Endothelial cell of umbilical vein (primary cell): ENCODE results near the gene DCAF10. TPM values are rescaled to one million over a fixed set of nuclear protein-coding genes. Genes with fewer than 3 reads are reported as not detected.
A peak's percentile ranks its signal among the peaks of the same experiment; 100 is the strongest.

Experiments used
- BruUV-seq: library from RNA; stranded (reverse); fragments of 400-500 nt; replicated peaks from 2 replicates; lab custom pipeline; 2021; lab: Mats Ljungman, UMichigan
- CTCF ChIA-PET: fragments of 300-600, 350-600 bp; sonication (Branson Sonifier 250); formaldehyde crosslinking; loops from one replicate; lab custom pipeline; 2021; ENCODE audit warnings: antibody characterized with exemption, inconsistent platforms; lab: Charles Lee
- POLR2A ChIA-PET: fragments of 300-600, 350-600 bp; sonication (Branson Sonifier 250); formaldehyde crosslinking; loops from one replicate; lab custom pipeline; 2021; ENCODE audit warnings: antibody characterized with exemption, inconsistent platforms; lab: Charles Lee
- DNase-seq: peaks from one replicate; pipeline ENCODE4 v3.0.0-alpha.2; 2011; ENCODE audit warnings: low read depth, low spot score
- FAIRE-seq: peaks from 2 replicates; lab custom pipeline; 2011; peaks lifted over from hg19 to GRCh38; lab: Jason Lieb, UNC
- H2AFZ ChIP-seq: 2 replicates; pipeline ENCODE4 v1.6.0; 2012; ENCODE audit warnings: low read depth, low read length, control low read depth, inconsistent platforms
- H3K27ac ChIP-seq: 2 replicates; pipeline ENCODE4 v1.5.1; 2011; ENCODE audit warnings: low read depth, mild to moderate bottlenecking, control low read depth, low read length, moderate library complexity; ENCODE audit not compliant: insufficient read depth
- H3K27me3 ChIP-seq, 2 experiments: 2 replicates each; pipeline versions ENCODE4 v1.6.0 to v1.6.1; 2011; ENCODE audit warnings: low read length in 2 of 2, mixed read lengths in 1 of 2; ENCODE audit not compliant: control insufficient read depth in 2 of 2, insufficient read depth in 2 of 2
- H3K36me3 ChIP-seq, 2 experiments: 2 replicates in 1 of 2; 3 replicates in 1 of 2; pipeline ENCODE4 v1.5.1; 2011; ENCODE audit warnings: low read length in 2 of 2, mild to moderate bottlenecking in 1 of 2, moderate library complexity in 1 of 2; ENCODE audit not compliant: control insufficient read depth in 2 of 2, insufficient read depth in 2 of 2; ENCODE audit errors: extremely low read depth in 1 of 2
- H3K4me1 ChIP-seq: 3 replicates; pipeline ENCODE4 v1.5.1; 2011; ENCODE audit warnings: mild to moderate bottlenecking, low read length; ENCODE audit not compliant: control insufficient read depth, insufficient read depth; ENCODE audit errors: extremely low read depth
- H3K4me2 ChIP-seq: 2 replicates; pipeline ENCODE4 v1.6.1; 2011; ENCODE audit warnings: low read length, control low read depth, mixed read lengths; ENCODE audit not compliant: insufficient read depth
- H3K4me3 ChIP-seq, 3 experiments: fragments of 200-600 bp in 1 of 3; sonication (generic), shearing (Covaris generic) in 1 of 3; replicated peaks in 1 of 3; 2 replicates each; pipeline ENCODE4 v1.5.1; 2011 to 2016; ENCODE audit warnings: control low read depth in 3 of 3, low read length in 3 of 3, mild to moderate bottlenecking in 2 of 3, inconsistent platforms in 1 of 3, low read depth in 1 of 3, moderate library complexity in 1 of 3; ENCODE audit not compliant: insufficient read depth in 1 of 3
- H3K79me2 ChIP-seq: 2 replicates; pipeline ENCODE4 v1.6.0; 2012; ENCODE audit warnings: low read length, inconsistent platforms; ENCODE audit not compliant: control insufficient read depth, insufficient read depth
- H3K9ac ChIP-seq: replicated peaks from 2 replicates; pipeline ENCODE3; 2011; ENCODE audit warnings: low read length, control low read depth; ENCODE audit not compliant: insufficient read depth; ENCODE audit errors: extremely low read depth
- H3K9me1 ChIP-seq: replicated peaks from 3 replicates; pipeline ENCODE4 v1.6.0; 2011; ENCODE audit warnings: mild to moderate bottlenecking, low read length; ENCODE audit not compliant: control insufficient read depth, insufficient read depth; ENCODE audit errors: extremely low read depth
- H3K9me3 ChIP-seq: replicated peaks from 2 replicates; pipeline ENCODE4 v1.5.1; 2012; ENCODE audit warnings: low read length, inconsistent platforms; ENCODE audit not compliant: control insufficient read depth, insufficient read depth
- H4K20me1 ChIP-seq: replicated peaks from 2 replicates; pipeline ENCODE3; 2011; ENCODE audit warnings: mild to moderate bottlenecking, low read length; ENCODE audit not compliant: control insufficient read depth, insufficient read depth; ENCODE audit errors: extremely low read depth
- EZH2 ChIP-seq: IDR thresholded peaks from 2 replicates; pipeline ENCODE4 v1.6.1; 2012; ENCODE audit warnings: borderline replicate concordance, low read depth, mild to moderate bottlenecking, moderate library complexity, low read length, inconsistent platforms; ENCODE audit not compliant: severe bottlenecking
- FOS ChIP-seq: IDR thresholded peaks from 2 replicates; pipeline ENCODE4 v1.6.1; 2011; ENCODE audit warnings: mild to moderate bottlenecking, low read length, moderate library complexity, borderline replicate concordance; ENCODE audit not compliant: insufficient read depth
- GATA2 ChIP-seq: IDR thresholded peaks from 2 replicates; pipeline ENCODE4 v1.7.0; 2011; ENCODE audit warnings: low read depth, mild to moderate bottlenecking, moderate library complexity, mixed read lengths, low read length; ENCODE audit not compliant: insufficient read length, insufficient read depth
- JUN ChIP-seq: IDR thresholded peaks from 2 replicates; pipeline ENCODE4 v1.6.1; 2011; ENCODE audit warnings: borderline replicate concordance, low read depth; ENCODE audit not compliant: insufficient read length, insufficient read depth
- MYC ChIP-seq: IDR thresholded peaks from one replicate; pipeline ENCODE4 v1.6.1; 2011; ENCODE audit warnings: mild to moderate bottlenecking, low read depth, low read length
- POLR2A ChIP-seq: IDR thresholded peaks from 2 replicates; pipeline ENCODE4 v1.6.1; 2012; ENCODE audit warnings: low read depth, mild to moderate bottlenecking, control low read depth, low read length
- POLR2AphosphoS5 ChIP-seq: IDR thresholded peaks from 2 replicates; pipeline ENCODE4 v1.6.1; 2012; ENCODE audit warnings: low read depth, mild to moderate bottlenecking, control low read depth, low read length, moderate library complexity; ENCODE audit not compliant: insufficient read depth
- dilution Hi-C: fragments of 300-500 bp; cut with MboI; formaldehyde crosslinking; loops from one replicate; pipeline ENCODE4 v1.15.0; 2019; ENCODE audit warnings: low sequenced_read_pairs; ENCODE audit not compliant: extremely low pct_ligation_motif_present
- intact Hi-C: fragments of 100-400 bp; cut with micrococcal nuclease; formaldehyde crosslinking; loops from one replicate; pipeline ENCODE4 v1.10.0; 2022
- polyA plus RNA-seq, 4 experiments: library from polyadenylated mRNA; depleted of rRNA in 3 of 4; stranded (reverse) in 3 of 4; unstranded in 1 of 4; fragments of >200 nt; gene quantifications; 2 replicates each; pipeline versions ENCODE4 v1.2.1 to v1.2.3, GENCODE V29; 2011 to 2012; ENCODE audit warnings: missing spikeins in 1 of 4
- total RNA-seq: library from RNA; stranded (reverse); gene quantifications from 2 replicates; pipeline ENCODE4 v1.2.3, GENCODE V29; 2021
- TF ChIP-seq, protein P1 (sequence below), 2 donors: IDR thresholded peaks; 1 replicate in 1 of 2; 2 replicates in 1 of 2; pipeline ENCODE4 v1.5.1; 2011; ENCODE audit warnings: low read length in 2 of 2, mild to moderate bottlenecking in 2 of 2, moderate library complexity in 2 of 2, control low read depth in 1 of 2, inconsistent platforms in 1 of 2, low read depth in 1 of 2; ENCODE audit not compliant: insufficient read depth in 1 of 2; ENCODE audit errors: extremely low read depth in 1 of 2
- TF ChIP-seq, protein P2 (sequence below): IDR thresholded peaks from 2 replicates; pipeline ENCODE4 v1.6.1; 2011; ENCODE audit not compliant: insufficient read depth, insufficient read length

The DCAF10 gene
- total and polyA plus RNA-seq, 2 donors (not counting 3 experiments of a cell fraction or from before 2014, with no cell fraction given), result 13.1 to 21.5 TPM

DNA sequence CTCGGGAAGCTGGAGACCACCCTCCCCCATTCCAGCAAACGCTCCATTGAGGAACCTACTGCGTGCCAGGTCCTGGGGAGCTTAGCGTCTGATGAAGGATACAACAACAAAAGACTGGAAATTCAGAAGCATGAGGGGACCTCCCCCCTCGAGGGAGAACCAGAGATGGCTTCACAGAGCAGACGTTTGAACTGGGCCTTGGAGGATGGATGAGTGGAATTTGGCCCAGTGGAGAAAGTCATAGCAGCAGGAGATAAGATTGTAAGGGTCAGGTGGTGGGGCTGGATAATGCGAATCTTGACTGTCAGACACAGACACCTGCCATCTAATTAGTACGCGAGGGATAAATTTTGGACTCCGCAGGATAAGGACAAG is 104.5 kb downstream of the DCAF10 start:
- BruUV-seq, result no TSS peak
- peak overlapping the region; percentile 90 for H2AFZ ChIP-seq
- dilution Hi-C loops, result no loop called here
- DNase-seq, result no peak
- no peak overlapping the region for H3K9ac ChIP-seq
- H3K9me3 ChIP-seq, result no peaks in the 10 kb centered on the region
- peaks cover 21% of the 10 kb centered on the region for H3K4me1 ChIP-seq
- ChIA-PET CTCF (interaction anchor here (0.7 to 1.6 kb wide), 6 partner anchors 9 to 484 kb away, joined by 3 to 9 read pairs (median 4); no protein-coding TSS in a partner anchor), POLR2A (no interaction called here)
- intact Hi-C loops, result loop anchor here (2.0 kb wide), 7 partner anchors 104 to 488 kb away; partner anchors contain the start of genes ALDH1B1 and DCAF10
- FAIRE-seq, result no peak
- TF ChIP-seq MYC, result no peak
- TF ChIP-seq JUN, result no peak
- no peak for TF ChIP-seq POLR2AphosphoS5
- TF ChIP-seq POLR2A, result no peak
- TF ChIP-seq EZH2, result no peak
- TF ChIP-seq, protein P1, sequence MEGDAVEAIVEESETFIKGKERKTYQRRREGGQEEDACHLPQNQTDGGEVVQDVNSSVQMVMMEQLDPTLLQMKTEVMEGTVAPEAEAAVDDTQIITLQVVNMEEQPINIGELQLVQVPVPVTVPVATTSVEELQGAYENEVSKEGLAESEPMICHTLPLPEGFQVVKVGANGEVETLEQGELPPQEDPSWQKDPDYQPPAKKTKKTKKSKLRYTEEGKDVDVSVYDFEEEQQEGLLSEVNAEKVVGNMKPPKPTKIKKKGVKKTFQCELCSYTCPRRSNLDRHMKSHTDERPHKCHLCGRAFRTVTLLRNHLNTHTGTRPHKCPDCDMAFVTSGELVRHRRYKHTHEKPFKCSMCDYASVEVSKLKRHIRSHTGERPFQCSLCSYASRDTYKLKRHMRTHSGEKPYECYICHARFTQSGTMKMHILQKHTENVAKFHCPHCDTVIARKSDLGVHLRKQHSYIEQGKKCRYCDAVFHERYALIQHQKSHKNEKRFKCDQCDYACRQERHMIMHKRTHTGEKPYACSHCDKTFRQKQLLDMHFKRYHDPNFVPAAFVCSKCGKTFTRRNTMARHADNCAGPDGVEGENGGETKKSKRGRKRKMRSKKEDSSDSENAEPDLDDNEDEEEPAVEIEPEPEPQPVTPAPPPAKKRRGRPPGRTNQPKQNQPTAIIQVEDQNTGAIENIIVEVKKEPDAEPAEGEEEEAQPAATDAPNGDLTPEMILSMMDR (IDR thresholded peaks at IDR 0.05; ENCODE audit: extremely low read depth in 1 of 2, insufficient read depth in 1 of 2, low read depth in 1 of 2, low read length in 2 of 2), result no peak
- TF ChIP-seq GATA2, result no peak
- TF ChIP-seq, protein P2, sequence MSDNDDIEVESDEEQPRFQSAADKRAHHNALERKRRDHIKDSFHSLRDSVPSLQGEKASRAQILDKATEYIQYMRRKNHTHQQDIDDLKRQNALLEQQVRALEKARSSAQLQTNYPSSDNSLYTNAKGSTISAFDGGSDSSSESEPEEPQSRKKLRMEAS, result no peak
- no peak for TF ChIP-seq FOS
- no peak overlapping the region for H3K4me3 ChIP-seq
- no peaks in the 10 kb centered on the region for H4K20me1 ChIP-seq
- H3K9me1 ChIP-seq, result no peaks in the 10 kb centered on the region
- no peaks in the 10 kb centered on the region for H3K36me3 ChIP-seq
- no peak overlapping the region for H3K27ac ChIP-seq
- H3K27me3 ChIP-seq, result no peaks in the 10 kb centered on the region
- H3K79me2 ChIP-seq, result peaks cover 28% of the 10 kb centered on the region
- no peak overlapping the region for H3K4me2 ChIP-seq
